Adrenal gland (tissue), 12 donors: ENCODE data around the gene ZNF414. TPM values are rescaled to one million over a fixed set of nuclear protein-coding genes. Genes with fewer than 3 reads are reported as not detected.

Experiments
- DNase-seq, 7 donors: peaks; one replicate each; pipeline ENCODE4 v3.0.0-alpha.2; 2019 to 2020
- H3K27ac ChIP-seq, 5 donors: fragments of 200-600 bp; sonication (generic) in 4 of 5; 1 replicate in 3 of 5; 2 replicates in 2 of 5; pipeline versions ENCODE4 v1.5.1 to v1.8.0; 2016 to 2020; ENCODE audit warnings: mild to moderate bottlenecking in 1 of 5
- H3K27me3 ChIP-seq: fragments of 200-600 bp; 2 replicates; pipeline ENCODE4 v1.8.0; 2021
- H3K36me3 ChIP-seq, 2 donors: fragments of 200-600 bp; replicated peaks in 1 of 2; 1 replicate in 1 of 2; 2 replicates in 1 of 2; pipeline versions ENCODE4 v1.5.1 to v1.8.0; 2018 to 2022
- H3K4me1 ChIP-seq, 2 donors: fragments of 200-600 bp; replicated peaks in 1 of 2; 1 replicate in 1 of 2; 2 replicates in 1 of 2; pipeline versions ENCODE4 v1.5.1 to v1.8.0; 2018 to 2021
- H3K4me3 ChIP-seq, 4 donors: fragments of 200-600 bp; sonication (generic) in 3 of 4; one replicate each; pipeline ENCODE4 v1.5.1; 2016 to 2018
- H3K9me3 ChIP-seq, 3 donors: fragments of 200-600 bp; sonication (generic) in 1 of 3; replicated peaks in 1 of 3; 1 replicate in 2 of 3; 2 replicates in 1 of 3; pipeline versions ENCODE4 v1.5.1 to v1.8.0; 2016 to 2021
- POLR2A ChIP-seq, 2 donors: fragments of 450-650 bp; IDR thresholded peaks; one replicate each; pipeline ENCODE4 v1.6.1; 2017; ENCODE audit warnings: antibody characterized with exemption in 2 of 2, mild to moderate bottlenecking in 2 of 2, moderate library complexity in 1 of 2
- WGBS, 4 donors: extraction: QIAGEN DNeasy Blood & Tissue Kit in 2 of 4; methylation state at CpG; one replicate each; pipeline versions ENCODE4 v1.1.5 to v1.1.7; 2013 to 2017; 5-methylcytosine and 5-hydroxymethylcytosine counted together
- intact Hi-C, 2 donors: fragments of 100-400 bp; cut with DNase I; formaldehyde crosslinking; loops; one replicate each; pipeline versions ENCODE4 v1.14.1 to v1.15.0; 2022 to 2023
- polyA plus RNA-seq, 3 donors: library from polyadenylated mRNA; stranded (reverse); fragments of 200-250 nt in 2 of 3; fragments of 350-450 nt in 1 of 3; fragmentation: Illumina TruSeq in 1 of 3; extraction: RNeasy Lipid Tissue Mini Kit (QIAGEN cat#74804) in 1 of 3; gene quantifications; one replicate each; pipeline ENCODE4 v1.2.3, GENCODE V29; 2013 to 2014
- total RNA-seq, 9 donors: library from RNA; depleted of rRNA in 4 of 9; stranded (reverse); fragments of >200 nt in 4 of 9; fragments of 120-200 nt in 1 of 9; fragmentation: NEBNext Ultra II Directional in 1 of 9; extraction: Animal tissue kit (Norgen Biotek cat#: 25700) in 1 of 9; gene quantifications; one replicate each; pipeline versions ENCODE4 v1.1.0 to v1.2.4, GENCODE V29; 2013 to 2023
- TF ChIP-seq, protein P1 (sequence below), 6 experiments: fragments of 450-650 bp in 4 of 6; fragments of 200-600 bp in 2 of 6; sonication (generic) in 1 of 6; IDR thresholded peaks; 1 replicate in 5 of 6; 2 replicates in 1 of 6; pipeline versions ENCODE4 v1.5.1 to v1.8.0; 2016 to 2021; ENCODE audit warnings: antibody characterized with exemption in 6 of 6, mild to moderate bottlenecking in 2 of 6, moderate library complexity in 1 of 6
- donor health status: healthy with polysubstance abuse.
- donor health status: Bipolar disorder and iron deficiency.
- donor health status: DM: yes; HTN: yes; CAD: no.
- donor health status: DM: no; HTN: no; CAD: no.
- donor health status: DM: no; HTN: no; CAD: no.
- donor health status: DM: yes; HTN: yes; CAD: no.

The ZNF414 gene
- total and polyA plus RNA-seq, 12 donors: 2.9 to 103 (median 25.5) TPM

DNA sequence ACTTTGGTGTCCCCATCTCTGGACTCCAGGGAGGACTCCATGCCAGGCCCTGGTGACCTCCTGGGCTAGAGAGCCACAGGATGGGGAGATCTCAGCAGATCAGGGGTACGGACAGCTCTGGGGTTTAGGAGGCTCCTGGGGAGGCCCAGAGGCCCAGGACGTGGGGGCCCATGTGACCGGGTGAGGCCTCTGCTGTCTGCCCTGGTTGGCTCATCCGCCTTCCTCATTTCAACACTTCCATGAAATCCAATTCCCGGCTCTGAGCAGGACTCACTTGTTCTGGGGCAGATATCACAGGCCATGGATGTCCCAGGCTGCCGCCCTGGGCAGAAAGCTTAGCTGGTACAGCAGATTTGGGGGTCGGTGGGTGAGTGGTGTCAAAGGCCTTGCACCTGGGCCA lies 10.5 kb downstream of the ZNF414 start:
- intact Hi-C loops: loop anchor here in 1 of 2 donors (10.0 kb wide), 1 partner anchor 149 kb away; no protein-coding TSS in a partner anchor
- WGBS, 4 donors: 72 to 89% (median 75%) methylated on average over 1 to 7 of the region's 7 CpGs

DNA sequence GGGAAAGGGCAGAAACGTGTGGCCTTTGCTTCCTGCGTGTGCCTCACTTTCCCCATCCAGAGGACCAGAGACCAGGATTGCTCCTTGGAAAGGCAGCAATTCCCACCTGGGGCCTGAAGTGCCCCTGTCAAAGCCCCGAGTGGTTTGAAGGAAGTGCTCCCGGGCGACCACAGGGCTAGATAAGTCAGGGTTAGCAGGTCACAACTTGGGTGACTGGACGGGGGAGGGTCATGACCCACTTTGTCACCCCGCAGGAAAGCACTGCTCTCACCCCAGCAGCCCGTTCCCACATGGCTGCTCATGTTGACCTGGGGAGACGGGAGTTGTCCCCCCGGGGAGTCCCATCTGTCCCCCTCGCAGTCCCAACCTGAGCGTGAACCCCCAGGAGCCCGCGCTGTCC lies 12.0 kb downstream of the ZNF414 start:
- 63 to 90% (median 74%) methylated on average over 3 to 14 of the region's 14 CpGs for WGBS, 4 donors
- Histone ChIP-seq H3K4me1 (peaks cover 11 to 12% of the 10 kb centered on the region in 2 donors), H3K27me3 (no peaks in the 10 kb centered on the region), H3K4me3 (no peak overlapping the region), H3K36me3 (no peaks in the 10 kb centered on the region), H3K9me3 (no peaks in the 10 kb centered on the region), H3K27ac (no peak overlapping the region)
- TF ChIP-seq POLR2A (IDR thresholded peaks at IDR 0.05): no peak
- TF ChIP-seq, protein P1, sequence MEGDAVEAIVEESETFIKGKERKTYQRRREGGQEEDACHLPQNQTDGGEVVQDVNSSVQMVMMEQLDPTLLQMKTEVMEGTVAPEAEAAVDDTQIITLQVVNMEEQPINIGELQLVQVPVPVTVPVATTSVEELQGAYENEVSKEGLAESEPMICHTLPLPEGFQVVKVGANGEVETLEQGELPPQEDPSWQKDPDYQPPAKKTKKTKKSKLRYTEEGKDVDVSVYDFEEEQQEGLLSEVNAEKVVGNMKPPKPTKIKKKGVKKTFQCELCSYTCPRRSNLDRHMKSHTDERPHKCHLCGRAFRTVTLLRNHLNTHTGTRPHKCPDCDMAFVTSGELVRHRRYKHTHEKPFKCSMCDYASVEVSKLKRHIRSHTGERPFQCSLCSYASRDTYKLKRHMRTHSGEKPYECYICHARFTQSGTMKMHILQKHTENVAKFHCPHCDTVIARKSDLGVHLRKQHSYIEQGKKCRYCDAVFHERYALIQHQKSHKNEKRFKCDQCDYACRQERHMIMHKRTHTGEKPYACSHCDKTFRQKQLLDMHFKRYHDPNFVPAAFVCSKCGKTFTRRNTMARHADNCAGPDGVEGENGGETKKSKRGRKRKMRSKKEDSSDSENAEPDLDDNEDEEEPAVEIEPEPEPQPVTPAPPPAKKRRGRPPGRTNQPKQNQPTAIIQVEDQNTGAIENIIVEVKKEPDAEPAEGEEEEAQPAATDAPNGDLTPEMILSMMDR (IDR thresholded peaks at IDR 0.05): no peak
- DNase-seq: no peak
- intact Hi-C loops: loop anchor here in 1 of 2 donors (10.0 kb wide), 1 partner anchor 147 kb away; no protein-coding TSS in a partner anchor

More for the DNA sequence above, 10.5 kb downstream of the ZNF414 start:
- TF ChIP-seq, protein P1 (IDR thresholded peaks at IDR 0.05): no peak
- TF ChIP-seq POLR2A (IDR thresholded peaks at IDR 0.05): no peak
- Histone ChIP-seq H3K27ac (no peak overlapping the region), H3K4me1 (peaks cover 11 to 12% of the 10 kb centered on the region in 2 donors), H3K27me3 (no peaks in the 10 kb centered on the region), H3K4me3 (no peak overlapping the region), H3K36me3 (no peaks in the 10 kb centered on the region), H3K9me3 (no peaks in the 10 kb centered on the region)
- DNase-seq: no peak

DNA sequence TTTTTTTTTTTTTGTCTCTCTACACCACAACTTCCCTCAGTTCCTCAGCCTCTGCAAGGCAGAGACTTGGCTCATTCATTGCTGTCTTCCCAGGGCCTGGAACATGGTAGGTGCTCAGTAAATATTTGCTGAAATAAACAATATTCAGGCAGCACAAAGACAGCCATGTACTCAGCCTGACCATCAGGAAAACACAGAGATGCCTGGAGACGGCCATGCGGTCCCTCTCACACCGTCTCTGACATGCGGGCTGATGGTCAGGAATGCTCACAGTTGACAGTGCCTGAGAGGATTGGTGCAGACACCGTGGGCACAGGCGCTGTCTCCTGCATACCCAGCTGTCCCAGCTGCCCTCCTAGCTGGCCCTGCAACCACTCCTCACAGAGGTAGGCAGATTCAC lies 12.5 kb downstream of the ZNF414 start:
- DNase-seq: no peak
- intact Hi-C loops: loop anchor here in 1 of 2 donors (10.0 kb wide), 1 partner anchor 147 kb away; no protein-coding TSS in a partner anchor
- no peak overlapping the region for H3K27ac ChIP-seq
- H3K27me3 ChIP-seq: no peaks in the 10 kb centered on the region
- no peaks in the 10 kb centered on the region for H3K9me3 ChIP-seq
- peaks cover 10 to 11% of the 10 kb centered on the region in 2 donors for H3K4me1 ChIP-seq
- TF ChIP-seq, protein P1 (IDR thresholded peaks at IDR 0.05): no peak
- TF ChIP-seq POLR2A (IDR thresholded peaks at IDR 0.05): no peak
- WGBS, 4 donors: 69 to 89% (median 84%) methylated on average over 5 to 6 of the region's 6 CpGs
- no peaks in the 10 kb centered on the region for H3K36me3 ChIP-seq
- no peak overlapping the region for H3K4me3 ChIP-seq

DNA sequence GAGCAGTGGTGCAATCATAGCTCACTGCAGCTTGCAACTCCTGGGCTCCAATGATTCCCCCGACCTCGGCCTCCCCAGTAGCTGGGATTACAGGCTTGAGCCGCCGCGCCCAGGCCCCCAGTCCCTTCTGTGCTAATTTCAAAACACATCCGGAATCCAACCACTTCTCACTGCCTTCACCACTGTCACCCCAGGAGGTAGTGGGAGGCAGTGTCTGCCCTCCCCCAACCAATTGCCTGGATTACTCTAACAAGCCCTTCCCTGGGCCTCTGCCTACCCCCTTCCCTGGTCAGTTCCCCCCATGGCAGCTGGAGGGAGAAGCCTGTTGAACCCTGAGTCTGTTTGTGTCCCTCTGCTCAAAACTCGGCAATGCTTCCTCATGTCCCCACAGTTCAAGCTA lies 13.8 kb downstream of the ZNF414 start:
- intact Hi-C loops: loop anchor here in 1 of 2 donors (10.0 kb wide), 1 partner anchor 145 kb away; no protein-coding TSS in a partner anchor
- peaks cover 0 to under 1% of the 10 kb centered on the region in 2 donors for H3K4me1 ChIP-seq
- H3K9me3 ChIP-seq: no peaks in the 10 kb centered on the region
- no peak overlapping the region for H3K27ac ChIP-seq
- 60 to 78% (median 71%) methylated on average over 7 of the region's 7 CpGs for WGBS, 4 donors
- DNase-seq: no peak
- no peaks in the 10 kb centered on the region for H3K36me3 ChIP-seq
- no peak overlapping the region for H3K4me3 ChIP-seq
- H3K27me3 ChIP-seq: no peaks in the 10 kb centered on the region
- TF ChIP-seq, protein P1 (IDR thresholded peaks at IDR 0.05): no peak
- TF ChIP-seq POLR2A (IDR thresholded peaks at IDR 0.05): no peak
